DOHH2 (cell line): ENCODE results near the gene CALHM3.
"Not testable (repeated sequence)": the region's sequence is repeated elsewhere in the genome, so short reads cannot be mapped to it uniquely, and the experiment has no call there.

Experiments used
- H3F3A ChIP-seq: fragments of 200-600 bp; sonication (generic), shearing (Covaris generic); 2 replicates; pipeline ENCODE4 v1.6.0; 2016; ENCODE audit warnings: antibody characterized with exemption, mild to moderate bottlenecking; ENCODE audit not compliant: control insufficient read depth, insufficient read depth
- H3K27ac ChIP-seq: fragments of 200-600 bp; sonication (generic); 2 replicates; pipeline ENCODE4 v1.5.1; 2014; ENCODE audit warnings: low read depth, mild to moderate bottlenecking, low read length, moderate library complexity
- H3K27me3 ChIP-seq: fragments of 200-600 bp; sonication (generic); 2 replicates; pipeline ENCODE4 v1.6.1; 2014; ENCODE audit warnings: mild to moderate bottlenecking, low read length, mixed read lengths; ENCODE audit not compliant: control insufficient read depth
- H3K36me3 ChIP-seq: fragments of 200-600 bp; sonication (generic); 2 replicates; pipeline ENCODE4 v1.6.1; 2014; ENCODE audit warnings: mild to moderate bottlenecking, low read length, moderate library complexity, mixed read lengths; ENCODE audit not compliant: control insufficient read depth
- H3K4me1 ChIP-seq: fragments of 200-600 bp; sonication (generic); 2 replicates; pipeline ENCODE4 v1.6.1; 2014; ENCODE audit warnings: mild to moderate bottlenecking, low read length, mixed read lengths; ENCODE audit not compliant: control insufficient read depth
- H3K4me2 ChIP-seq: fragments of 200-600 bp; sonication (generic); 2 replicates; pipeline ENCODE4 v1.6.0; 2014; ENCODE audit warnings: mild to moderate bottlenecking, low read length, moderate library complexity
- H3K4me3 ChIP-seq: fragments of 200-600 bp; sonication (generic); 2 replicates; pipeline ENCODE4 v1.5.1; 2014; ENCODE audit warnings: mild to moderate bottlenecking, low read length, mixed read lengths
- H3K79me2 ChIP-seq: fragments of 200-600 bp; sonication (generic); 2 replicates; pipeline ENCODE4 v1.6.1; 2014; ENCODE audit warnings: mild to moderate bottlenecking, low read length, mixed read lengths; ENCODE audit not compliant: control insufficient read depth
- H3K9me2 ChIP-seq: fragments of 200-600 bp; sonication (generic); replicated peaks from 2 replicates; pipeline ENCODE4 v1.6.1; 2014; ENCODE audit warnings: mild to moderate bottlenecking, low read length, mixed read lengths; ENCODE audit not compliant: control insufficient read depth
- H3K9me3 ChIP-seq: fragments of 200-600 bp; sonication (generic); 2 replicates; pipeline ENCODE4 v1.6.1; 2014; ENCODE audit warnings: antibody characterized with exemption, low read length, mixed read lengths; ENCODE audit not compliant: control insufficient read depth, insufficient read depth
- H4K20me1 ChIP-seq: fragments of 200-600 bp; sonication (generic); 2 replicates; pipeline ENCODE4 v1.6.0; 2014; ENCODE audit warnings: low read depth, mild to moderate bottlenecking, antibody characterized with exemption, low read length, moderate library complexity; ENCODE audit not compliant: control insufficient read depth, insufficient read depth
- EZH2phosphoT487 ChIP-seq: fragments of 200-600 bp; sonication (generic); IDR thresholded peaks from 2 replicates; pipeline ENCODE4 v1.6.1; 2017; ENCODE audit warnings: borderline replicate concordance, mild to moderate bottlenecking, antibody characterized with exemption, low read length, moderate library complexity, mixed read lengths
- TF ChIP-seq, protein P1 (sequence below): fragments of 200-600 bp; sonication (generic); IDR thresholded peaks from one replicate; pipeline ENCODE4 v1.5.1; 2014; ENCODE audit warnings: antibody characterized with exemption, mild to moderate bottlenecking, low read depth, low read length; ENCODE audit not compliant: poor library complexity, severe bottlenecking

CALHM3 gene

DNA sequence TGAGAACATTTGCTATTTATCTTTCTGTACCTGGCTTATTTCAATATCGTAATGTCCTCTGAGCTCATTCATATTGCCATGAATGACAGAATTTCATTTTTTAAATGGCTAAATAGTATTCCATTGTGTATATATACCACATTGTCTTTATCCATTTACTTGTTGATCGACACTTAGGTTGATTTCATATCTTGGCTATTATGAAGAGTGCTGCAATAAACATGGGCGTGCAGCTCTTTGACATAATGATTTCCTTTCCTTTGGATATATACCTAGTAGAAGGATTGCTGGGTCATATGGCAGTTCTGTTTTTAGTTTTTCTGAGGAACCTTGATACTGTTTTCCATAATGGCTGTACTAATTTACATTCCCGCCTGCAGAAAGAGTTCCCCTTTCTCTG is 44.6 kb upstream of the CALHM3 start:
- Histone ChIP-seq H3K9me3 (peaks cover 18% of the 10 kb centered on the region; the same call in 1 of the 2 replicates), H3K4me1 (peaks cover 29% of the 10 kb centered on the region), H3K4me3 (no peak overlapping the region), H3K27ac (no peak overlapping the region), H3K4me2 (no peak overlapping the region; the same call in 1 of the 2 replicates), H3F3A (no peaks in the 10 kb centered on the region), H3K27me3 (no peaks in the 10 kb centered on the region), H4K20me1 (no peaks in the 10 kb centered on the region), H3K79me2 (no peaks in the 10 kb centered on the region), H3K36me3 (no peaks in the 10 kb centered on the region), H3K9me2 (no peaks in the 10 kb centered on the region)
- TF ChIP-seq EZH2phosphoT487, result no peak
- TF ChIP-seq, protein P1, sequence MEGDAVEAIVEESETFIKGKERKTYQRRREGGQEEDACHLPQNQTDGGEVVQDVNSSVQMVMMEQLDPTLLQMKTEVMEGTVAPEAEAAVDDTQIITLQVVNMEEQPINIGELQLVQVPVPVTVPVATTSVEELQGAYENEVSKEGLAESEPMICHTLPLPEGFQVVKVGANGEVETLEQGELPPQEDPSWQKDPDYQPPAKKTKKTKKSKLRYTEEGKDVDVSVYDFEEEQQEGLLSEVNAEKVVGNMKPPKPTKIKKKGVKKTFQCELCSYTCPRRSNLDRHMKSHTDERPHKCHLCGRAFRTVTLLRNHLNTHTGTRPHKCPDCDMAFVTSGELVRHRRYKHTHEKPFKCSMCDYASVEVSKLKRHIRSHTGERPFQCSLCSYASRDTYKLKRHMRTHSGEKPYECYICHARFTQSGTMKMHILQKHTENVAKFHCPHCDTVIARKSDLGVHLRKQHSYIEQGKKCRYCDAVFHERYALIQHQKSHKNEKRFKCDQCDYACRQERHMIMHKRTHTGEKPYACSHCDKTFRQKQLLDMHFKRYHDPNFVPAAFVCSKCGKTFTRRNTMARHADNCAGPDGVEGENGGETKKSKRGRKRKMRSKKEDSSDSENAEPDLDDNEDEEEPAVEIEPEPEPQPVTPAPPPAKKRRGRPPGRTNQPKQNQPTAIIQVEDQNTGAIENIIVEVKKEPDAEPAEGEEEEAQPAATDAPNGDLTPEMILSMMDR, result no peak

DNA sequence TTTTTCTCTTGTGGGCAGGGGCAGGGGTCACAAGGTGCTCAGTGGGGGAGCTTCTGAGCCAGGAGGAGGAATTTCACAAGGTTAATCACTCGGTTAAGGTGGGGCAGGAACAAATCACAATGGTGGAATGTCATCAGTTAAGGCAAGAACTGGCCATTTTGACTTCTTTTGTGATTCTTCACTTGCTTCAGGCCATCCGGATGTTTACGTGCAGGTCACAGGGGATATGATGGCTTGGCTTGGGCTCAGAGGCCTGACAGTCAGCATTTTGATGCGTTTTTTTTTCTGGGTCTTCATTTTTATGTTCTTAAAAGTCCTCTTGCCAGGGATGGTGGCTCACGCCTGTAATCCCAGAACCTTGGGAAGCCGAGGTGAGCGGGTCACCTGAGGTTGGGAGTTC is 43.0 kb upstream of the CALHM3 start:
- H3K36me3 ChIP-seq, H4K20me1 ChIP-seq: not testable (repeated sequence)

DNA sequence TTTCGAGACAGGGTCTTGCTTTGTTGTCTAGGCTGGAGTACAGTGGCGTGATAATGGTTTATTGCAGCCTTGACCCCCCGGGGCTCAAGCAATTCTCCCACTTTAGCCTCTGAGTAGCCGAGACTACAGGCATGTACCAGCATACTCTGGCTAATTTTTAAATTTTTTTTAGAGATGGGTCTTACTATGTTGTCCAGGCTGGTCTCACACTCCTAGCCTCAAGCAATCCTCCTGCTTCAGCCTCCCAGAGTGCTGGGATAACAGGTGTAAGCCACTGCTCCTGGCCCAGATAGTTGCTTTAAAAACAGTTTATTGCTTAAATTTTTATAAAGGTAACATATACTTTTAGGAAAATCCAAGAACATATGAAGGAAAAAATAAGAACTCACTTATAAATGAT is 40.8 kb upstream of the CALHM3 start:
- no peaks in the 10 kb centered on the region for H3K27me3 ChIP-seq
- TF ChIP-seq EZH2phosphoT487, result no peak
- H3K4me1 ChIP-seq, result peaks cover 25% of the 10 kb centered on the region
- no peaks in the 10 kb centered on the region for H4K20me1 ChIP-seq
- H3K27ac ChIP-seq, result no peak overlapping the region
- H3K9me3 ChIP-seq, result peaks cover 6% of the 10 kb centered on the region; the same call in 1 of the 2 replicates
- H3K9me2 ChIP-seq, result no peaks in the 10 kb centered on the region
- H3K36me3 ChIP-seq, result no peaks in the 10 kb centered on the region
- H3K4me2 ChIP-seq, result no peak overlapping the region
- no peaks in the 10 kb centered on the region for H3F3A ChIP-seq
- no peaks in the 10 kb centered on the region for H3K79me2 ChIP-seq
- H3K4me3 ChIP-seq, result no peak overlapping the region

More for the DNA sequence above, 43.0 kb upstream of the CALHM3 start:
- H3K9me3 ChIP-seq, result peaks cover 18% of the 10 kb centered on the region; the same call in 1 of the 2 replicates
- not testable (repeated sequence) for H3K27me3 ChIP-seq, H3K4me2 ChIP-seq, H3K27ac ChIP-seq, H3K4me3 ChIP-seq, H3K79me2 ChIP-seq, H3F3A ChIP-seq, H3K9me2 ChIP-seq
- peaks cover 29% of the 10 kb centered on the region for H3K4me1 ChIP-seq

DNA sequence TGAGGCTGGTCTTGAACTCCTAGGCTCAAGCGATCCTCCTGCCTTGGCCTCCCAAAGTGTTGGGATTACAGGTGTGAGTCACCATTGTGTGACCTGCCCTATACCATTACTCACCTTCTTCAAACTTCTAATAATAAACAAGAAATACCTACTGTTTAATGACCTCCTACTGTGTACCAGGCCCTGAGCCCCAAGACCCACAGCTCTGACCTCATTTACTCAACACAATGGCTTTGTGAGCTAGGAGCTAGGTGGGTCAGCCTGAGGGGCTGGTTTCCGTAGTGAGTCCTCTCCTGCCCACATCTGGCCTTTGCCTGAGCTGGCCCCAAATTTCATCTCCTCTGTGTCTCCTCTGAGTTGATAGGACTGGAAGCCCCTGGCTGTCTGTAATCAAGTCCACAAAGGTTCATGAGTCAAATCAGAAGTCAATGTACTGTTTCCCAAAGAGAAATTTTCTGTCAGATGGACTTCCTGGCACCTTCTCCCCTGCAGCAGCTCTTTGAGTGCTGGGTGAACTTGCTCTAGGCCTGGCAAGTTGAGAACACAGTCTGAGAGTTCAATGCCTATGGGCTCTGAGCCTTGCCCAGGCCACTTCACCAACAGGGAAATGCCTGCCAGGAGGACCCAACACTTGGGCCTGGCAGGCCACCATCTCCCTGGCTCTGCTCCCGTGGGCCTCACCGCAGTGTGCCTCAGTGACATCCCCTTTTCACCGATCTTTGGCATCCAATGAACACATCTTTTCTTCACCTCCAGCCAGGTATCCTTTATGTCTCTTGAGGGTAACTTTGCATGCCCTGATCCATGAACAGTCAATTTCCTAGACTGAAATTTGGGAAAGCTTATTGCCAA is 38.4 kb upstream of the CALHM3 start:
- H3K36me3 ChIP-seq, result no peaks in the 10 kb centered on the region
- no peaks in the 10 kb centered on the region for H4K20me1 ChIP-seq
- TF ChIP-seq EZH2phosphoT487, result no peak
- TF ChIP-seq, protein P1, result no peak
- no peaks in the 10 kb centered on the region for H3K27me3 ChIP-seq
- no peaks in the 10 kb centered on the region for H3F3A ChIP-seq
- no peak overlapping the region for H3K27ac ChIP-seq
- peaks cover 16% of the 10 kb centered on the region for H3K4me1 ChIP-seq
- no peaks in the 10 kb centered on the region for H3K9me3 ChIP-seq
- no peak overlapping the region for H3K4me2 ChIP-seq
- H3K9me2 ChIP-seq, result no peaks in the 10 kb centered on the region
- H3K4me3 ChIP-seq, result no peak overlapping the region
- H3K79me2 ChIP-seq, result no peaks in the 10 kb centered on the region
